Testis (tissue), 2 donors: ENCODE measurements around the gene RXRA.

Experiments
- POLR2A ChIP-seq: fragments of 450-650 bp; IDR thresholded peaks from one replicate; pipeline ENCODE4 v1.6.1; 2017; ENCODE audit warnings: antibody characterized with exemption, mild to moderate bottlenecking, moderate library complexity
- TF ChIP-seq, protein P1 (sequence below), 3 experiments: fragments of 450-650 bp in 2 of 3; fragments of 200-600 bp in 1 of 3; sonication (generic) in 1 of 3; IDR thresholded peaks; one replicate each; pipeline ENCODE4 v1.5.1; 2016 to 2019; ENCODE audit warnings: antibody characterized with exemption in 3 of 3, mild to moderate bottlenecking in 2 of 3, moderate library complexity in 1 of 3

- TF ChIP-seq, protein P1, sequence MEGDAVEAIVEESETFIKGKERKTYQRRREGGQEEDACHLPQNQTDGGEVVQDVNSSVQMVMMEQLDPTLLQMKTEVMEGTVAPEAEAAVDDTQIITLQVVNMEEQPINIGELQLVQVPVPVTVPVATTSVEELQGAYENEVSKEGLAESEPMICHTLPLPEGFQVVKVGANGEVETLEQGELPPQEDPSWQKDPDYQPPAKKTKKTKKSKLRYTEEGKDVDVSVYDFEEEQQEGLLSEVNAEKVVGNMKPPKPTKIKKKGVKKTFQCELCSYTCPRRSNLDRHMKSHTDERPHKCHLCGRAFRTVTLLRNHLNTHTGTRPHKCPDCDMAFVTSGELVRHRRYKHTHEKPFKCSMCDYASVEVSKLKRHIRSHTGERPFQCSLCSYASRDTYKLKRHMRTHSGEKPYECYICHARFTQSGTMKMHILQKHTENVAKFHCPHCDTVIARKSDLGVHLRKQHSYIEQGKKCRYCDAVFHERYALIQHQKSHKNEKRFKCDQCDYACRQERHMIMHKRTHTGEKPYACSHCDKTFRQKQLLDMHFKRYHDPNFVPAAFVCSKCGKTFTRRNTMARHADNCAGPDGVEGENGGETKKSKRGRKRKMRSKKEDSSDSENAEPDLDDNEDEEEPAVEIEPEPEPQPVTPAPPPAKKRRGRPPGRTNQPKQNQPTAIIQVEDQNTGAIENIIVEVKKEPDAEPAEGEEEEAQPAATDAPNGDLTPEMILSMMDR (IDR thresholded peaks at IDR 0.05), result no peak
- TF ChIP-seq POLR2A, result no peak
Observed at GRCh38 chr9:134477342-134477925, 151.2 kb downstream of the RXRA start.
